Endothelial cell of umbilical vein (primary cell): Measurements from ENCODE around the gene ZNF609. TPM values are rescaled to one million over a fixed set of nuclear protein-coding genes. Genes with fewer than 3 reads are reported as not detected.

ENCODE experiments used
- BruUV-seq: library from RNA; stranded (reverse); fragments of 400-500 nt; replicated peaks from 2 replicates; lab custom pipeline; 2021; lab: Mats Ljungman, UMichigan
- CTCF ChIA-PET: fragments of 300-600, 350-600 bp; sonication (Branson Sonifier 250); formaldehyde crosslinking; loops from one replicate; lab custom pipeline; 2021; ENCODE audit warnings: antibody characterized with exemption, inconsistent platforms; lab: Charles Lee
- POLR2A ChIA-PET: fragments of 300-600, 350-600 bp; sonication (Branson Sonifier 250); formaldehyde crosslinking; loops from one replicate; lab custom pipeline; 2021; ENCODE audit warnings: antibody characterized with exemption, inconsistent platforms; lab: Charles Lee
- DNase-seq: peaks from one replicate; pipeline ENCODE4 v3.0.0-alpha.2; 2011; ENCODE audit warnings: low read depth, low spot score
- FAIRE-seq: peaks from 2 replicates; lab custom pipeline; 2011; peaks lifted over from hg19 to GRCh38; lab: Jason Lieb, UNC
- H2AFZ ChIP-seq: 2 replicates; pipeline ENCODE4 v1.6.0; 2012; ENCODE audit warnings: low read depth, low read length, control low read depth, inconsistent platforms
- H3K27ac ChIP-seq: 2 replicates; pipeline ENCODE4 v1.5.1; 2011; ENCODE audit warnings: low read depth, mild to moderate bottlenecking, control low read depth, low read length, moderate library complexity; ENCODE audit not compliant: insufficient read depth
- H3K27me3 ChIP-seq, 2 experiments: 2 replicates each; pipeline versions ENCODE4 v1.6.0 to v1.6.1; 2011; ENCODE audit warnings: low read length in 2 of 2, mixed read lengths in 1 of 2; ENCODE audit not compliant: control insufficient read depth in 2 of 2, insufficient read depth in 2 of 2
- H3K36me3 ChIP-seq, 2 experiments: 2 replicates in 1 of 2; 3 replicates in 1 of 2; pipeline ENCODE4 v1.5.1; 2011; ENCODE audit warnings: low read length in 2 of 2, mild to moderate bottlenecking in 1 of 2, moderate library complexity in 1 of 2; ENCODE audit not compliant: control insufficient read depth in 2 of 2, insufficient read depth in 2 of 2; ENCODE audit errors: extremely low read depth in 1 of 2
- H3K4me1 ChIP-seq: 3 replicates; pipeline ENCODE4 v1.5.1; 2011; ENCODE audit warnings: mild to moderate bottlenecking, low read length; ENCODE audit not compliant: control insufficient read depth, insufficient read depth; ENCODE audit errors: extremely low read depth
- H3K4me2 ChIP-seq: 2 replicates; pipeline ENCODE4 v1.6.1; 2011; ENCODE audit warnings: low read length, control low read depth, mixed read lengths; ENCODE audit not compliant: insufficient read depth
- H3K4me3 ChIP-seq, 3 experiments: fragments of 200-600 bp in 1 of 3; sonication (generic), shearing (Covaris generic) in 1 of 3; replicated peaks in 1 of 3; 2 replicates each; pipeline ENCODE4 v1.5.1; 2011 to 2016; ENCODE audit warnings: control low read depth in 3 of 3, low read length in 3 of 3, mild to moderate bottlenecking in 2 of 3, inconsistent platforms in 1 of 3, low read depth in 1 of 3, moderate library complexity in 1 of 3; ENCODE audit not compliant: insufficient read depth in 1 of 3
- H3K79me2 ChIP-seq: 2 replicates; pipeline ENCODE4 v1.6.0; 2012; ENCODE audit warnings: low read length, inconsistent platforms; ENCODE audit not compliant: control insufficient read depth, insufficient read depth
- H3K9ac ChIP-seq: replicated peaks from 2 replicates; pipeline ENCODE3; 2011; ENCODE audit warnings: low read length, control low read depth; ENCODE audit not compliant: insufficient read depth; ENCODE audit errors: extremely low read depth
- H3K9me1 ChIP-seq: replicated peaks from 3 replicates; pipeline ENCODE4 v1.6.0; 2011; ENCODE audit warnings: mild to moderate bottlenecking, low read length; ENCODE audit not compliant: control insufficient read depth, insufficient read depth; ENCODE audit errors: extremely low read depth
- H3K9me3 ChIP-seq: replicated peaks from 2 replicates; pipeline ENCODE4 v1.5.1; 2012; ENCODE audit warnings: low read length, inconsistent platforms; ENCODE audit not compliant: control insufficient read depth, insufficient read depth
- H4K20me1 ChIP-seq: replicated peaks from 2 replicates; pipeline ENCODE3; 2011; ENCODE audit warnings: mild to moderate bottlenecking, low read length; ENCODE audit not compliant: control insufficient read depth, insufficient read depth; ENCODE audit errors: extremely low read depth
- EZH2 ChIP-seq: IDR thresholded peaks from 2 replicates; pipeline ENCODE4 v1.6.1; 2012; ENCODE audit warnings: borderline replicate concordance, low read depth, mild to moderate bottlenecking, moderate library complexity, low read length, inconsistent platforms; ENCODE audit not compliant: severe bottlenecking
- FOS ChIP-seq: IDR thresholded peaks from 2 replicates; pipeline ENCODE4 v1.6.1; 2011; ENCODE audit warnings: mild to moderate bottlenecking, low read length, moderate library complexity, borderline replicate concordance; ENCODE audit not compliant: insufficient read depth
- GATA2 ChIP-seq: IDR thresholded peaks from 2 replicates; pipeline ENCODE4 v1.7.0; 2011; ENCODE audit warnings: low read depth, mild to moderate bottlenecking, moderate library complexity, mixed read lengths, low read length; ENCODE audit not compliant: insufficient read length, insufficient read depth
- JUN ChIP-seq: IDR thresholded peaks from 2 replicates; pipeline ENCODE4 v1.6.1; 2011; ENCODE audit warnings: borderline replicate concordance, low read depth; ENCODE audit not compliant: insufficient read length, insufficient read depth
- MYC ChIP-seq: IDR thresholded peaks from one replicate; pipeline ENCODE4 v1.6.1; 2011; ENCODE audit warnings: mild to moderate bottlenecking, low read depth, low read length
- POLR2A ChIP-seq: IDR thresholded peaks from 2 replicates; pipeline ENCODE4 v1.6.1; 2012; ENCODE audit warnings: low read depth, mild to moderate bottlenecking, control low read depth, low read length
- POLR2AphosphoS5 ChIP-seq: IDR thresholded peaks from 2 replicates; pipeline ENCODE4 v1.6.1; 2012; ENCODE audit warnings: low read depth, mild to moderate bottlenecking, control low read depth, low read length, moderate library complexity; ENCODE audit not compliant: insufficient read depth
- dilution Hi-C: fragments of 300-500 bp; cut with MboI; formaldehyde crosslinking; loops from one replicate; pipeline ENCODE4 v1.15.0; 2019; ENCODE audit warnings: low sequenced_read_pairs; ENCODE audit not compliant: extremely low pct_ligation_motif_present
- intact Hi-C: fragments of 100-400 bp; cut with micrococcal nuclease; formaldehyde crosslinking; loops from one replicate; pipeline ENCODE4 v1.10.0; 2022
- polyA plus RNA-seq, 4 experiments: library from polyadenylated mRNA; depleted of rRNA in 3 of 4; stranded (reverse) in 3 of 4; unstranded in 1 of 4; fragments of >200 nt; gene quantifications; 2 replicates each; pipeline versions ENCODE4 v1.2.1 to v1.2.3, GENCODE V29; 2011 to 2012; ENCODE audit warnings: missing spikeins in 1 of 4
- total RNA-seq: library from RNA; stranded (reverse); gene quantifications from 2 replicates; pipeline ENCODE4 v1.2.3, GENCODE V29; 2021
- TF ChIP-seq, protein P1 (sequence below): IDR thresholded peaks from 2 replicates; pipeline ENCODE4 v1.6.1; 2011; ENCODE audit not compliant: insufficient read depth, insufficient read length
- TF ChIP-seq, protein P2 (sequence below), 2 donors: IDR thresholded peaks; 1 replicate in 1 of 2; 2 replicates in 1 of 2; pipeline ENCODE4 v1.5.1; 2011; ENCODE audit warnings: low read length in 2 of 2, mild to moderate bottlenecking in 2 of 2, moderate library complexity in 2 of 2, control low read depth in 1 of 2, inconsistent platforms in 1 of 2, low read depth in 1 of 2; ENCODE audit not compliant: insufficient read depth in 1 of 2; ENCODE audit errors: extremely low read depth in 1 of 2

ZNF609 gene
- total and polyA plus RNA-seq, 2 donors (not counting 3 experiments of a cell fraction or from before 2014, with no cell fraction given), result 18.2 to 49.6 TPM

DNA sequence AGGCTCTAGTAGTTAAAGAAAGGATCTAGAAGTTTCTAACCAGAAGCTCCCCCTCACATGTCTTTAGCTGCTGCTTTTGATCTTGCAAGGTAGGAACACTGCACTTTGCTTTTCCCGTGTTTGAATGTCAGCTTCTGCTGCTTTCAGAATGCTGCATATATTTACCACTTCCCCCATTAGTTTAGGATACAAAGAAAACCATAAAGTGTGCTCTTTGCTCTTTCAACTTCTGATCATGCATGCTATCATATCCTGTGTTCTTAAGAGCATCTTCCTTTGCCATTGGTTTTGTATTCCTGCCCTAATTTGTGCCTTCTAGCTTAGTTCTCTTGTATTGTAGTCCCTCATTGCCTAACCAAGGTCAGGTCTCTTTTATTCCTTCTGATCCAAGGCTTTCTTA is 43.3 kb downstream of the ZNF609 start:
- peaks cover 28% of the 10 kb centered on the region for H3K4me1 ChIP-seq
- dilution Hi-C loops, result no loop called here
- peak overlapping the region; percentile 56 for H3K27ac ChIP-seq
- FAIRE-seq (peak; percentile 65), DNase-seq (peak; percentile 21)
- no peaks in the 10 kb centered on the region for H3K27me3 ChIP-seq
- POLR2A ChIA-PET, result interaction anchor here (0.6 to 1.0 kb wide), 2 partner anchors 23 to 133 kb away, joined by 3 to 4 read pairs; no protein-coding TSS in a partner anchor
- no peaks in the 10 kb centered on the region for H3K9me1 ChIP-seq
- peaks cover 87% of the 10 kb centered on the region for H3K79me2 ChIP-seq
- H3K36me3 ChIP-seq, result peaks cover 9 to 18% of the 10 kb centered on the region in 2 experiments
- no TSS peak for BruUV-seq
- peak overlapping the region; percentile 28 for H3K4me2 ChIP-seq
- H3K4me3 ChIP-seq, result no peak overlapping the region
- CTCF ChIA-PET, result interaction anchor here (0.7 to 2.9 kb wide), 12 partner anchors 9 to 272 kb away, joined by 3 to 11 read pairs (median 6); partner anchors contain the start of gene ZNF609
- peak overlapping the region; percentile 38 for H3K9ac ChIP-seq
- H2AFZ ChIP-seq, result no peak overlapping the region
- intact Hi-C loops, result no loop called here
- H4K20me1 ChIP-seq, result peaks cover 10% of the 10 kb centered on the region
- TF ChIP-seq, protein P1, sequence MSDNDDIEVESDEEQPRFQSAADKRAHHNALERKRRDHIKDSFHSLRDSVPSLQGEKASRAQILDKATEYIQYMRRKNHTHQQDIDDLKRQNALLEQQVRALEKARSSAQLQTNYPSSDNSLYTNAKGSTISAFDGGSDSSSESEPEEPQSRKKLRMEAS, result no peak
- TF ChIP-seq, protein P2, sequence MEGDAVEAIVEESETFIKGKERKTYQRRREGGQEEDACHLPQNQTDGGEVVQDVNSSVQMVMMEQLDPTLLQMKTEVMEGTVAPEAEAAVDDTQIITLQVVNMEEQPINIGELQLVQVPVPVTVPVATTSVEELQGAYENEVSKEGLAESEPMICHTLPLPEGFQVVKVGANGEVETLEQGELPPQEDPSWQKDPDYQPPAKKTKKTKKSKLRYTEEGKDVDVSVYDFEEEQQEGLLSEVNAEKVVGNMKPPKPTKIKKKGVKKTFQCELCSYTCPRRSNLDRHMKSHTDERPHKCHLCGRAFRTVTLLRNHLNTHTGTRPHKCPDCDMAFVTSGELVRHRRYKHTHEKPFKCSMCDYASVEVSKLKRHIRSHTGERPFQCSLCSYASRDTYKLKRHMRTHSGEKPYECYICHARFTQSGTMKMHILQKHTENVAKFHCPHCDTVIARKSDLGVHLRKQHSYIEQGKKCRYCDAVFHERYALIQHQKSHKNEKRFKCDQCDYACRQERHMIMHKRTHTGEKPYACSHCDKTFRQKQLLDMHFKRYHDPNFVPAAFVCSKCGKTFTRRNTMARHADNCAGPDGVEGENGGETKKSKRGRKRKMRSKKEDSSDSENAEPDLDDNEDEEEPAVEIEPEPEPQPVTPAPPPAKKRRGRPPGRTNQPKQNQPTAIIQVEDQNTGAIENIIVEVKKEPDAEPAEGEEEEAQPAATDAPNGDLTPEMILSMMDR (IDR thresholded peaks at IDR 0.05; ENCODE audit: extremely low read depth in 1 of 2, insufficient read depth in 1 of 2, low read depth in 1 of 2, low read length in 2 of 2), result no peak
- TF ChIP-seq MYC (no peak), JUN (no peak), EZH2 (no peak), FOS (no peak), POLR2AphosphoS5 (no peak), GATA2 (no peak), POLR2A (no peak)
- no peaks in the 10 kb centered on the region for H3K9me3 ChIP-seq
